ENCODE measurements around the gene HSPG2. TPM values are rescaled to one million over a fixed set of nuclear protein-coding genes. Genes with fewer than 3 reads are reported as not detected.

Gene HSPG2
- total and polyA plus RNA-seq, 10 of the 15 experiments (the other 5 are each of a cell fraction or from before 2014, with no cell fraction given): 0.30 to 3.4 (median 0.73) TPM; not detected in 2

- TF ChIP-seq MAX (IDR thresholded peaks at IDR 0.05; ENCODE audit: low read depth, low read length) (no peak), ZNF207 (IDR thresholded peaks at IDR 0.05; ENCODE audit: borderline replicate concordance) (no peak)
Measured at GRCh38 chr1:21955058-21955457, 17.9 kb upstream of the HSPG2 start (continued).

GRCh38 chr1:21952786-21953520 is 15.8 kb upstream of the HSPG2 start:
- Histone ChIP-seq H3K36me3 (ENCODE audit: control insufficient read depth in 2 of 2, insufficient read depth in 2 of 2, low read length in 1 of 2) (no peaks in the 10 kb centered on the region), H3K27me3 (replicated peaks in 1 of 2; ENCODE audit: control insufficient read depth in 2 of 2, insufficient read depth in 2 of 2, low read length in 1 of 2) (no peaks in the 10 kb centered on the region; a peak in 1 of 4 replicates), H3K4me1 (ENCODE audit: control insufficient read depth, insufficient read depth, low read length) (peaks cover 17% of the 10 kb centered on the region), H3K9ac (ENCODE audit: control insufficient read depth, insufficient read depth, low read length) (no peak overlapping the region), H3K9me3 (replicated peaks; ENCODE audit: control insufficient read depth, insufficient read depth, low read length) (no peaks in the 10 kb centered on the region), H3K27ac (ENCODE audit: control insufficient read depth, insufficient read depth) (no peak overlapping the region), H3K4me2 (ENCODE audit: control insufficient read depth, insufficient read depth) (no peak overlapping the region), H4K20me1 (ENCODE audit: control insufficient read depth, insufficient read depth) (no peaks in the 10 kb centered on the region), H2AFZ (ENCODE audit: control insufficient read depth, low read depth, low read length) (no peak overlapping the region), H3K79me2 (ENCODE audit: control insufficient read depth, insufficient read depth, low read length) (no peaks in the 10 kb centered on the region), H3K4me3 (no peak overlapping the region)
- TF ChIP-seq NR2F1 (conservative IDR thresholded peaks at IDR 0.05): 0 out of 2 replicates have a peak, but pooled peaks have one; percentile 18
- no peak for TF ChIP-seq ZNF622 (IDR thresholded peaks at IDR 0.05)
- TF ChIP-seq TCF12 (IDR thresholded peaks at IDR 0.05; ENCODE audit: low read depth, low read length): no peak
- in situ Hi-C loops (cut with MboI) (no loop called here), intact Hi-C loops (cut with micrococcal nuclease; ENCODE audit: unreplicated experiment) (no loop called here)
- ATAC-seq (no peak), DNase-seq (ENCODE audit: low read depth, low spot score) (no peak), FAIRE-seq (no peak)
- ChIA-PET CTCF (no interaction called here), POLR2A (no interaction called here), RAD21 (ENCODE audit: unreplicated experiment) (no interaction called here), SMC1A (ENCODE audit: uncharacterized antibody, unreplicated experiment) (no interaction called here)
- 25% methylated on average over 6 of the region's 6 CpGs for WGBS (ENCODE audit: insufficient coverage, insufficient replicate concordance, low lambda C conversion rate, missing lambda C conversion rate)
- BruUV-seq (replicated peaks): no TSS peak

Data from GM12878 (cell line).